ENCODE results near the gene FAAP100.

DNA sequence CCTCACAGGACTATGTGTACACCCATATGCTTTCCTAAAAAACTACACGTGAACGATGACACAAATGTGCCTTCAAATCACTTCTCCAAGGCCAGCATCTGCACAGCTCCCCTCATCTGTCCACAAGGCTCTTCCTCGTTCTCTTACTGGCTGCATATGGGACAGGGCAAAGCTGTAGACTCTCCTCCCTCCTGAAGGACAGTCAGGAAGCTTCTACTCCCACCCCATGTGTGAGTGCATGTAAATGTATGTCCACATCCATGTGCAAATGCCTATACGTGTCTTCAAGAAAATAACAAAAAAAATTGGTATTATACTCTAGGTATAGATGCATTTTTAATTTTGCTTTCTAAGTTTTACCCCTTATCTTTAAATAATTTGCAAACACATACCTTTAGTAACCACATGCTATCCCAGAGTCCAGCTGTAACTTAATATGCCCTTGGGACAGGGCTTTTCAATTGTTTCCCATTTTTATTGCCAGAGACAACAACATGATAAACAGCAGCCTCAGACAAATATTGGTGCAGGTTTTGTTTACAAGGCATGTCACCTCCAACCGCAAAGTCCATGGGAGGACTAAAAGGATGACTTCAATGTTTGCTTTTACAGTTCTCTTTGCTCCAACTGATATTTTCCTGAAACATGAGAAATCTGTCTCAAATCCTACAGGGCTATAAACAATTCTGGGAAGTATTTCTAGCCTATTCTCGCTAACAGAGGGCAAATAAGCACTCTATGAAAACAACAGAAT, 31.6 kb upstream of the FAAP100 start:
- TF ChIP-seq, protein P1, sequence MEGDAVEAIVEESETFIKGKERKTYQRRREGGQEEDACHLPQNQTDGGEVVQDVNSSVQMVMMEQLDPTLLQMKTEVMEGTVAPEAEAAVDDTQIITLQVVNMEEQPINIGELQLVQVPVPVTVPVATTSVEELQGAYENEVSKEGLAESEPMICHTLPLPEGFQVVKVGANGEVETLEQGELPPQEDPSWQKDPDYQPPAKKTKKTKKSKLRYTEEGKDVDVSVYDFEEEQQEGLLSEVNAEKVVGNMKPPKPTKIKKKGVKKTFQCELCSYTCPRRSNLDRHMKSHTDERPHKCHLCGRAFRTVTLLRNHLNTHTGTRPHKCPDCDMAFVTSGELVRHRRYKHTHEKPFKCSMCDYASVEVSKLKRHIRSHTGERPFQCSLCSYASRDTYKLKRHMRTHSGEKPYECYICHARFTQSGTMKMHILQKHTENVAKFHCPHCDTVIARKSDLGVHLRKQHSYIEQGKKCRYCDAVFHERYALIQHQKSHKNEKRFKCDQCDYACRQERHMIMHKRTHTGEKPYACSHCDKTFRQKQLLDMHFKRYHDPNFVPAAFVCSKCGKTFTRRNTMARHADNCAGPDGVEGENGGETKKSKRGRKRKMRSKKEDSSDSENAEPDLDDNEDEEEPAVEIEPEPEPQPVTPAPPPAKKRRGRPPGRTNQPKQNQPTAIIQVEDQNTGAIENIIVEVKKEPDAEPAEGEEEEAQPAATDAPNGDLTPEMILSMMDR (IDR thresholded peaks at IDR 0.05) = no peak
- TF ChIP-seq POLR2A (IDR thresholded peaks at IDR 0.05) = no peak
